Activated CD4-positive, alpha-beta T cell treated with anti-CD3 and anti-CD28 coated beads, Interleukin-2, amount 50 U/mL, for 4 hours (primary cell): ENCODE measurements around the gene LRP5.
"Not testable (repeated sequence)": the region's sequence is repeated elsewhere in the genome, so short reads cannot be mapped to it uniquely, and the experiment has no call there.

Experiments used
- DNase-seq, 2 experiments: peaks; one replicate each; pipeline ENCODE4 v3.0.0-alpha.2; 2020

LRP5 gene

GRCh38 chr11:68399916-68400315 is 87.5 kb downstream of the LRP5 start:
- no peak for DNase-seq

DNA sequence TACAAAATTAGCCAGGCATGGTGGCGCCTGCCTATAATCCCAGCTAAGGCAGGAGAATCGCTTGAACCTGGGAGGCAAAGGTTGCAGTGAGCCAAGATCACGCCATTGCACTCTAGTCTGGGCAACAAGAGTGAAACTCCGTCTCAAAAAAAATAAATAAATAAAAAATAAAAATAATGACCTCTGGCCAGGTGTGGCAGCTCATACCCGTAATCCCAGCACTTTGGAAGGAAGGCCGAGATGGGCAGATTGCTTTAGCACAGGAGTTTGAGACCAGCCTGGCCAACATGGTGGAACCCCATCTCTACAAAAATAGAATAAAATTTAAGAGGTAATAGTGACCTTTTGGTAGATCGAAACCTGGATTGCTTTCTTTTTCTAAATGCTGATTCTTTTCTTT is 88.2 kb downstream of the LRP5 start:
- DNase-seq = not testable (repeated sequence)

- DNase-seq = no peak
These were observed 89.5 kb downstream of the LRP5 start for GRCh38 chr11:68401856-68402255.

- no peak for DNase-seq
These were observed 90.1 kb downstream of the LRP5 start for GRCh38 chr11:68402355-68403031.

GRCh38 chr11:68403424-68403823 is 91.0 kb downstream of the LRP5 start:
- DNase-seq = no peak

- no peak for DNase-seq
These were observed 91.4 kb downstream of the LRP5 start for GRCh38 chr11:68403831-68404230.

- no peak for DNase-seq
These were observed 94.2 kb downstream of the LRP5 start for GRCh38 chr11:68406324-68407313.

DNA sequence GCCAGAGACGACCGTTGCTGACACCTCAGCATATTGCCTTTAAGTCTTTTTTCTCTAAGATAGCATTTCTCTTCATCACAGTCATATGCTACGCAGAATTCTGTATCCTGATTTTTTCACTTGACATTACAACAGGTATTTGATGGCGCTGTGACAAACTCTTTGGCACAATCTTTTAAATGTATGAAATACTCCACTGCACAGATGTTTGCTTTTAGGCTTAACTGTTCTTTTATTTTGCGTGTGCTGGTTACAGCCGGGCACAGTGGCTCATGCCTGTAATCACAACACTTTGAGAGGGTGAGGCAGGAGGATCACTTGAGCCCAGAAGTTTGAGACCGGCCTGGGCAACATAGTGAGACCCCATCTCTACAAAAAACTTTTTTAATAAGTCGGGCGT is 96.1 kb downstream of the LRP5 start:
- no peak for DNase-seq

- no peak for DNase-seq
These were observed 97.5 kb downstream of the LRP5 start for GRCh38 chr11:68409748-68410344.

DNA sequence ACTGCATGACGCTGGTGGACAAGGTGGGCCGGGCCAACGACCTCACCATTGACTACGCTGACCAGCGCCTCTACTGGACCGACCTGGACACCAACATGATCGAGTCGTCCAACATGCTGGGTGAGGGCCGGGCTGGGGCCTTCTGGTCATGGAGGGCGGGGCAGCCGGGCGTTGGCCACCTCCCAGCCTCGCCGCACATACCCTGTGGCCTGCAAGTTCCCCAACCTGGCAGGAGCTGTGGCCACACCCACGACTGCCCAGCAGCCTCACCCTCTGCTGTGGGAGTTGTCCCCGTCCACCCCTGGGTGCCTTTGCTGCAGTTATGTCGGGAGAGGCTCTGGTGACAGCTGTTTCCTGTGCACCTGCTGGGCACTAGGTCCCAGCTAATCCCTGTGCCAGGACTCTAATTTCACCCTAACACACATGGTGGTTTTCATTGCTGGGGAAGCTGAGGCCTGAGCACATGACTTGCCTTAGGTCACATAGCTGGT is 99.2 kb downstream of the LRP5 start:
- DNase-seq = no peak

- no peak for DNase-seq
These were observed 100.4 kb downstream of the LRP5 start for GRCh38 chr11:68412593-68413475.

DNA sequence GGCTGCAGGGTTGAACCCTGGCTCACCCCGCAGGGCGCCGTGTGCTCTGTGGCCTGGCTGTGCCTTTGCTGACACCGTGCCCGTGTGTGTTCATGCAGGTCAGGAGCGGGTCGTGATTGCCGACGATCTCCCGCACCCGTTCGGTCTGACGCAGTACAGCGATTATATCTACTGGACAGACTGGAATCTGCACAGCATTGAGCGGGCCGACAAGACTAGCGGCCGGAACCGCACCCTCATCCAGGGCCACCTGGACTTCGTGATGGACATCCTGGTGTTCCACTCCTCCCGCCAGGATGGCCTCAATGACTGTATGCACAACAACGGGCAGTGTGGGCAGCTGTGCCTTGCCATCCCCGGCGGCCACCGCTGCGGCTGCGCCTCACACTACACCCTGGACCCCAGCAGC is 101.2 kb downstream of the LRP5 start:
- DNase-seq = no peak

- DNase-seq = no peak
These were observed 102.3 kb downstream of the LRP5 start for GRCh38 chr11:68414496-68415221.

DNA sequence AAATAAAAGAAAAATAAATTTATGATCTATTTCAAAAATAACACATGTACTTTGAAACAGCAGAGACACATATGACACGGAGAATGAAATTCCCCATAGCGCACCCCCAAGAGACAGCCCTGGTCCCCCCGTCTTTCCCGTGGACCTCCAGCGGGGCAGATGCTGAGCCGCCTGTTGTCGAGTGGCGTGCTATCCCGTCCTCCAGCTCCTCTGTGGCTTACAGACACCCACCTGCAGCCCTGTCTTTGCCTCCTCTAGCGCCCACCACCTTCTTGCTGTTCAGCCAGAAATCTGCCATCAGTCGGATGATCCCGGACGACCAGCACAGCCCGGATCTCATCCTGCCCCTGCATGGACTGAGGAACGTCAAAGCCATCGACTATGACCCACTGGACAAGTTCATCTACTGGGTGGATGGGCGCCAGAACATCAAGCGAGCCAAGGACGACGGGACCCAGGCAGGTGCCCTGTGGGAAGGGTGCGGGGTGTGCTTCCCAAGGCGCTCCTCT is 103.7 kb downstream of the LRP5 start:
- no peak for DNase-seq

GRCh38 chr11:68418648-68419047 is 106.3 kb downstream of the LRP5 start:
- no peak for DNase-seq

DNA sequence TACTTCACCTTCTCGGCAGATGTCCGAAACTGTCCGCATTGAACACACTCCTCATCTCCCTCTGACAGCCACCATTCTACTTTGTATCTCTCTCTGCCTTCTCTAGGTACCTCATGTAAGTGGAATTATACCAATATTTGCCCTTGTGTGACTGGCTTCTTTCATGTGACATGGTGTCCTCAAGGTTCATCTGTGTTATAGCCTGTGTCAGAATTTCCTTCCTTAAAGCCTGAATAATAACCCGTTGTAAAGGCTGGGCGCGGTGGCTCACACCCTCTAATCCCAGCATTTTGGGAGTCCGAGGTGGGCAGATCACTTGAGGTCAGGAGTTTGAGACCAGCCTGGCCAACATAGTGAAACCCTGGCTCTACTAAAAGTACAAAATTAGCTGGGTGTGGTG is 107.8 kb downstream of the LRP5 start:
- no peak for DNase-seq

- no peak for DNase-seq
These were observed 111.1 kb downstream of the LRP5 start for GRCh38 chr11:68423481-68423880.

- no peak for DNase-seq
These were observed 111.8 kb downstream of the LRP5 start for GRCh38 chr11:68424101-68424632.

- DNase-seq = no peak
These were observed 112.8 kb downstream of the LRP5 start for GRCh38 chr11:68424981-68425865.

- no peak for DNase-seq
These were observed 113.5 kb downstream of the LRP5 start for GRCh38 chr11:68425866-68426380.
